Liver (tissue), 3 donors: ENCODE results near the gene SLC4A3.

ENCODE experiments used
- GABPA ChIP-seq, 2 donors: IDR thresholded peaks in 1 of 2; conservative IDR thresholded peaks in 1 of 2; 2 replicates each; pipeline ENCODE4 v1.6.1; 2016; ENCODE audit warnings: antibody characterized with exemption in 2 of 2, mild to moderate bottlenecking in 1 of 2, moderate library complexity in 1 of 2
- SP1 ChIP-seq: IDR thresholded peaks from 2 replicates; pipeline ENCODE4 v1.6.1; 2018; ENCODE audit warnings: antibody characterized with exemption, mild to moderate bottlenecking
- YY1 ChIP-seq: IDR thresholded peaks from 2 replicates; pipeline ENCODE4 v1.6.1; 2016; ENCODE audit warnings: antibody characterized with exemption, mild to moderate bottlenecking
- TF ChIP-seq, protein P1 (sequence below): fragments of 150-350 bp; IDR thresholded peaks from 2 replicates; pipeline ENCODE4 v1.5.1; 2017; ENCODE audit warnings: improper control_type of control experiment, low read depth, low read length; ENCODE audit not compliant: missing input control
- TF ChIP-seq, protein P2 (sequence below): IDR thresholded peaks from 2 replicates; pipeline ENCODE4 v1.6.1; 2016; ENCODE audit warnings: antibody characterized with exemption
- donor health status: healthy.
- donor health status: healthy.

- TF ChIP-seq, protein P1, sequence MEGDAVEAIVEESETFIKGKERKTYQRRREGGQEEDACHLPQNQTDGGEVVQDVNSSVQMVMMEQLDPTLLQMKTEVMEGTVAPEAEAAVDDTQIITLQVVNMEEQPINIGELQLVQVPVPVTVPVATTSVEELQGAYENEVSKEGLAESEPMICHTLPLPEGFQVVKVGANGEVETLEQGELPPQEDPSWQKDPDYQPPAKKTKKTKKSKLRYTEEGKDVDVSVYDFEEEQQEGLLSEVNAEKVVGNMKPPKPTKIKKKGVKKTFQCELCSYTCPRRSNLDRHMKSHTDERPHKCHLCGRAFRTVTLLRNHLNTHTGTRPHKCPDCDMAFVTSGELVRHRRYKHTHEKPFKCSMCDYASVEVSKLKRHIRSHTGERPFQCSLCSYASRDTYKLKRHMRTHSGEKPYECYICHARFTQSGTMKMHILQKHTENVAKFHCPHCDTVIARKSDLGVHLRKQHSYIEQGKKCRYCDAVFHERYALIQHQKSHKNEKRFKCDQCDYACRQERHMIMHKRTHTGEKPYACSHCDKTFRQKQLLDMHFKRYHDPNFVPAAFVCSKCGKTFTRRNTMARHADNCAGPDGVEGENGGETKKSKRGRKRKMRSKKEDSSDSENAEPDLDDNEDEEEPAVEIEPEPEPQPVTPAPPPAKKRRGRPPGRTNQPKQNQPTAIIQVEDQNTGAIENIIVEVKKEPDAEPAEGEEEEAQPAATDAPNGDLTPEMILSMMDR: no peak
- TF ChIP-seq YY1 (no peak), GABPA (IDR thresholded peaks at IDR 0.05 in 1 of 2, conservative IDR thresholded peaks at IDR 0.05 in 1 of 2) (no peak), SP1 (no peak)
- TF ChIP-seq, protein P2, sequence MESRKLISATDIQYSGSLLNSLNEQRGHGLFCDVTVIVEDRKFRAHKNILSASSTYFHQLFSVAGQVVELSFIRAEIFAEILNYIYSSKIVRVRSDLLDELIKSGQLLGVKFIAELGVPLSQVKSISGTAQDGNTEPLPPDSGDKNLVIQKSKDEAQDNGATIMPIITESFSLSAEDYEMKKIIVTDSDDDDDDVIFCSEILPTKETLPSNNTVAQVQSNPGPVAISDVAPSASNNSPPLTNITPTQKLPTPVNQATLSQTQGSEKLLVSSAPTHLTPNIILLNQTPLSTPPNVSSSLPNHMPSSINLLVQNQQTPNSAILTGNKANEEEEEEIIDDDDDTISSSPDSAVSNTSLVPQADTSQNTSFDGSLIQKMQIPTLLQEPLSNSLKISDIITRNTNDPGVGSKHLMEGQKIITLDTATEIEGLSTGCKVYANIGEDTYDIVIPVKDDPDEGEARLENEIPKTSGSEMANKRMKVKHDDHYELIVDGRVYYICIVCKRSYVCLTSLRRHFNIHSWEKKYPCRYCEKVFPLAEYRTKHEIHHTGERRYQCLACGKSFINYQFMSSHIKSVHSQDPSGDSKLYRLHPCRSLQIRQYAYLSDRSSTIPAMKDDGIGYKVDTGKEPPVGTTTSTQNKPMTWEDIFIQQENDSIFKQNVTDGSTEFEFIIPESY: no peak
These were observed 13.2 kb upstream of the SLC4A3 start for GRCh38 chr2:219614076-219614860.
